Vagina (tissue), 2 donors: ENCODE data around the gene CFAP221.

Source experiments
- CTCF ChIP-seq, 3 experiments: fragments of 450-650 bp in 2 of 3; fragments of 200-600 bp in 1 of 3; sonication (generic) in 1 of 3; IDR thresholded peaks; one replicate each; pipeline ENCODE4 v1.5.1; 2017 to 2019; ENCODE audit warnings: antibody characterized with exemption in 3 of 3, mild to moderate bottlenecking in 2 of 3, moderate library complexity in 2 of 3
- POLR2A ChIP-seq, 2 donors: fragments of 450-650 bp; IDR thresholded peaks; one replicate each; pipeline ENCODE4 v1.6.1; 2017; ENCODE audit warnings: antibody characterized with exemption in 2 of 2, mild to moderate bottlenecking in 2 of 2, moderate library complexity in 2 of 2
- POLR2AphosphoS5 ChIP-seq, 2 donors: sonication (generic); formaldehyde crosslinking; IDR thresholded peaks; one replicate each; pipeline ENCODE4 v1.9.0; 2017; ENCODE audit warnings: antibody characterized with exemption in 2 of 2, mild to moderate bottlenecking in 2 of 2, low read depth in 1 of 2; ENCODE audit not compliant: insufficient read depth in 1 of 2

- TF ChIP-seq CTCF (IDR thresholded peaks at IDR 0.05) = no peak
- TF ChIP-seq POLR2A (IDR thresholded peaks at IDR 0.05) = no peak
- TF ChIP-seq POLR2AphosphoS5 (IDR thresholded peaks at IDR 0.05; ENCODE audit: insufficient read depth in 1 of 2, low read depth in 1 of 2) = no peak
Measured at GRCh38 chr2:119691189-119691588, 146.9 kb downstream of the CFAP221 start.
